GM19452 (cell line): Measurements from ENCODE around the gene SMOC2.

Source experiments
- ATAC-seq: cut with Tn5 transposase; IDR thresholded peaks from one replicate; pipeline ENCODE4 v1.9.1; 2021; ENCODE audit not compliant: unreplicated experiment

SMOC2 gene

GRCh38 chr6:168618546-168619315 is 177.7 kb downstream of the SMOC2 start:
- no peak for ATAC-seq

- ATAC-seq: no peak
Measured at GRCh38 chr6:168619560-168620314, 178.8 kb downstream of the SMOC2 start.

GRCh38 chr6:168620578-168620977 is 179.6 kb downstream of the SMOC2 start:
- ATAC-seq: no peak

- no peak for ATAC-seq
Measured at GRCh38 chr6:168623736-168624135, 182.8 kb downstream of the SMOC2 start.

GRCh38 chr6:168624540-168624939 is 183.6 kb downstream of the SMOC2 start:
- no peak for ATAC-seq

GRCh38 chr6:168624948-168625347 is 184.0 kb downstream of the SMOC2 start:
- ATAC-seq: no peak

- no peak for ATAC-seq
Measured at GRCh38 chr6:168625602-168626001, 184.6 kb downstream of the SMOC2 start.

- ATAC-seq: no peak
Measured at GRCh38 chr6:168626046-168626602, 185.1 kb downstream of the SMOC2 start.

GRCh38 chr6:168627506-168628175 is 186.7 kb downstream of the SMOC2 start:
- ATAC-seq: no peak

- no peak for ATAC-seq
Measured at GRCh38 chr6:168628176-168628553, 187.2 kb downstream of the SMOC2 start.

GRCh38 chr6:168628732-168629245 is 187.8 kb downstream of the SMOC2 start:
- no peak for ATAC-seq

GRCh38 chr6:168631564-168631963 is 190.6 kb downstream of the SMOC2 start:
- ATAC-seq: no peak

GRCh38 chr6:168632694-168633093 is 191.7 kb downstream of the SMOC2 start:
- no peak for ATAC-seq

- ATAC-seq: no peak
Measured at GRCh38 chr6:168634541-168635328, 193.8 kb downstream of the SMOC2 start.

- ATAC-seq: no peak
Measured at GRCh38 chr6:168636147-168637004, 195.4 kb downstream of the SMOC2 start.

- ATAC-seq: no peak
Measured at GRCh38 chr6:168637834-168638233, 196.8 kb downstream of the SMOC2 start.

GRCh38 chr6:168638468-168639271 is 197.7 kb downstream of the SMOC2 start:
- no peak for ATAC-seq

GRCh38 chr6:168640181-168640580 is 199.2 kb downstream of the SMOC2 start:
- ATAC-seq: no peak

- ATAC-seq: no peak
Measured at GRCh38 chr6:168640768-168641167, 199.8 kb downstream of the SMOC2 start.
